OCI-LY7 (cell line): Measurements from ENCODE around the gene PCDHA8. TPM values are rescaled to one million over a fixed set of nuclear protein-coding genes. Genes with fewer than 3 reads are reported as not detected.
A peak's percentile ranks its signal among the peaks of the same experiment; 100 is the strongest.
"Not testable (repeated sequence)": the region's sequence is repeated elsewhere in the genome, so short reads cannot be mapped to it uniquely, and the experiment has no call there.

Experiments used
- BruUV-seq: library from RNA; stranded (reverse); fragments of 400-500 nt; replicated peaks from 2 replicates; lab custom pipeline; 2021; lab: Mats Ljungman, UMichigan
- CTCF ChIA-PET: fragments of 300-600 bp; sonication (Branson Sonifier 250); formaldehyde crosslinking; loops from one replicate; lab custom pipeline; 2022; ENCODE audit warnings: antibody characterized with exemption; ENCODE audit not compliant: unreplicated experiment; lab: Charles Lee
- POLR2A ChIA-PET: fragments of 300-600 bp; sonication (Branson Sonifier 250); formaldehyde crosslinking; loops from one replicate; lab custom pipeline; 2022; ENCODE audit warnings: antibody characterized with exemption; lab: Charles Lee
- DNase-seq: peaks from one replicate; pipeline ENCODE4 v3.0.0-alpha.2; 2015; ENCODE audit warnings: low spot score
- H2AFZ ChIP-seq: fragments of 200-600 bp; sonication (generic), shearing (Covaris generic); 2 replicates; pipeline ENCODE4 v1.6.1; 2014; ENCODE audit warnings: mild to moderate bottlenecking, antibody characterized with exemption, low read length, moderate library complexity
- H3K27ac ChIP-seq: fragments of 200-600 bp; sonication (generic); 2 replicates; pipeline ENCODE4 v1.5.1; 2014; ENCODE audit warnings: mixed run types, low read depth, mild to moderate bottlenecking, moderate library complexity, low read length, inconsistent platforms; ENCODE audit not compliant: poor library complexity, severe bottlenecking
- H3K36me3 ChIP-seq: fragments of 200-600 bp; sonication (generic); 2 replicates; pipeline ENCODE4 v1.6.1; 2014; ENCODE audit warnings: mild to moderate bottlenecking, antibody characterized with exemption, low read length, moderate library complexity, mixed read lengths; ENCODE audit not compliant: insufficient read depth
- H3K4me1 ChIP-seq: fragments of 200-600 bp; sonication (generic); 2 replicates; pipeline ENCODE4 v1.5.1; 2014; ENCODE audit warnings: mild to moderate bottlenecking, low read length; ENCODE audit not compliant: insufficient read depth, poor library complexity, severe bottlenecking
- H3K4me2 ChIP-seq: fragments of 200-600 bp; sonication (generic); 2 replicates; pipeline ENCODE4 v1.6.1; 2014; ENCODE audit warnings: mild to moderate bottlenecking, low read length
- H3K4me3 ChIP-seq: fragments of 200-600 bp; sonication (generic); 2 replicates; pipeline ENCODE4 v1.5.1; 2014; ENCODE audit warnings: mild to moderate bottlenecking, low read depth, low read length; ENCODE audit not compliant: poor library complexity, severe bottlenecking
- H3K79me2 ChIP-seq: fragments of 200-600 bp; sonication (generic); 2 replicates; pipeline ENCODE4 v1.6.1; 2016; ENCODE audit warnings: low read depth, mild to moderate bottlenecking, low read length, moderate library complexity, mixed read lengths; ENCODE audit not compliant: insufficient read depth
- H3K9me2 ChIP-seq: fragments of 200-600 bp; sonication (generic); 2 replicates; pipeline ENCODE4 v1.6.1; 2016; ENCODE audit warnings: mild to moderate bottlenecking, low read length, mixed read lengths; ENCODE audit not compliant: insufficient read depth
- H3K9me3 ChIP-seq: fragments of 200-600 bp; sonication (generic); 2 replicates; pipeline ENCODE4 v1.6.1; 2014; ENCODE audit warnings: mild to moderate bottlenecking, mixed run types, low read length, mixed read lengths
- H4K20me1 ChIP-seq: fragments of 200-600 bp; sonication (generic); 2 replicates; pipeline ENCODE4 v1.6.1; 2014; ENCODE audit warnings: mild to moderate bottlenecking, antibody characterized with exemption, low read length, moderate library complexity, mixed read lengths; ENCODE audit not compliant: insufficient read depth
- CTCF ChIP-seq: fragments of 200-600 bp; sonication (generic); conservative IDR thresholded peaks from 2 replicates; pipeline ENCODE4 v1.5.1; 2014; ENCODE audit warnings: mild to moderate bottlenecking, antibody characterized with exemption, low read length, moderate library complexity, mixed read lengths
- EZH2phosphoT487 ChIP-seq: fragments of 200-600 bp; sonication (generic); IDR thresholded peaks from 2 replicates; pipeline ENCODE4 v1.6.1; 2018; ENCODE audit warnings: low read depth, borderline replicate concordance, mild to moderate bottlenecking, mixed run types, antibody characterized with exemption, low read length, moderate library complexity, mixed read lengths
- intact Hi-C: fragments of 100-400 bp; cut with micrococcal nuclease; formaldehyde crosslinking; loops from one replicate; pipeline ENCODE4 v1.10.0; 2022; ENCODE audit not compliant: unreplicated experiment
- total RNA-seq, 2 experiments: library from RNA; depleted of rRNA in 1 of 2; stranded (reverse); fragments of >200 nt in 1 of 2; shearing (Covaris generic) in 1 of 2; gene quantifications; 2 replicates each; pipeline ENCODE4 v1.2.3, GENCODE V29; 2014 to 2022

PCDHA8 gene
- total RNA-seq, 2 experiments from 2014 or later = not detected

- Histone ChIP-seq H3K4me3 (no peak overlapping the region), H4K20me1 (no peaks in the 10 kb centered on the region), H3K79me2 (no peaks in the 10 kb centered on the region), H3K9me2 (no peaks in the 10 kb centered on the region), H3K36me3 (no peaks in the 10 kb centered on the region), H3K9me3 (no peaks in the 10 kb centered on the region), H3K4me1 (no peaks in the 10 kb centered on the region), H3K27ac (no peak overlapping the region), H2AFZ (no peak overlapping the region), H3K4me2 (no peak overlapping the region)
- ChIA-PET POLR2A (no interaction called here), CTCF (no interaction called here)
- intact Hi-C loops = no loop called here
- no peak for TF ChIP-seq CTCF
- TF ChIP-seq EZH2phosphoT487 = no peak
- no TSS peak for BruUV-seq
- no peak for DNase-seq
Observed at GRCh38 chr5:140842798-140843733, 2.1 kb downstream of the PCDHA8 start.

GRCh38 chr5:140848139-140849102 lies 7.4 kb downstream of the PCDHA8 start, which contains the start of gene PCDHA9:
Gene PCDHA9, plus strand, starts transcription at chr5:140848382. Its CDS starts 114 bp downstream, at chr5:140848496.
- H3K4me3 ChIP-seq, H3K4me2 ChIP-seq, H3K36me3 ChIP-seq, POLR2A ChIA-PET, H4K20me1 ChIP-seq, BruUV-seq, CTCF ChIA-PET, H3K79me2 ChIP-seq, H2AFZ ChIP-seq, DNase-seq, H3K9me2 ChIP-seq, H3K27ac ChIP-seq, H3K9me3 ChIP-seq, H3K4me1 ChIP-seq, intact Hi-C loops: not testable (repeated sequence)
- TF ChIP-seq CTCF = peak; percentile 45; the same call in 1 of the 2 replicates

GRCh38 chr5:140849831-140850634 lies 9.0 kb downstream of the PCDHA8 start:
- H3K9me3 ChIP-seq, H2AFZ ChIP-seq, POLR2A ChIA-PET, H3K27ac ChIP-seq, H3K9me2 ChIP-seq, intact Hi-C loops, H3K36me3 ChIP-seq, H3K79me2 ChIP-seq, H3K4me3 ChIP-seq, H3K4me2 ChIP-seq, H3K4me1 ChIP-seq, H4K20me1 ChIP-seq, DNase-seq, BruUV-seq, CTCF ChIA-PET: not testable (repeated sequence)
